Measurements from ENCODE around the gene ZNF428. TPM values are rescaled to one million over a fixed set of nuclear protein-coding genes. Genes with fewer than 3 reads are reported as not detected.

ZNF428 gene
- total and polyA plus RNA-seq, 2 of the 8 experiments (the other 6 are each of a cell fraction or from before 2014, with no cell fraction given), result 7.8 to 16.7 TPM

DNA sequence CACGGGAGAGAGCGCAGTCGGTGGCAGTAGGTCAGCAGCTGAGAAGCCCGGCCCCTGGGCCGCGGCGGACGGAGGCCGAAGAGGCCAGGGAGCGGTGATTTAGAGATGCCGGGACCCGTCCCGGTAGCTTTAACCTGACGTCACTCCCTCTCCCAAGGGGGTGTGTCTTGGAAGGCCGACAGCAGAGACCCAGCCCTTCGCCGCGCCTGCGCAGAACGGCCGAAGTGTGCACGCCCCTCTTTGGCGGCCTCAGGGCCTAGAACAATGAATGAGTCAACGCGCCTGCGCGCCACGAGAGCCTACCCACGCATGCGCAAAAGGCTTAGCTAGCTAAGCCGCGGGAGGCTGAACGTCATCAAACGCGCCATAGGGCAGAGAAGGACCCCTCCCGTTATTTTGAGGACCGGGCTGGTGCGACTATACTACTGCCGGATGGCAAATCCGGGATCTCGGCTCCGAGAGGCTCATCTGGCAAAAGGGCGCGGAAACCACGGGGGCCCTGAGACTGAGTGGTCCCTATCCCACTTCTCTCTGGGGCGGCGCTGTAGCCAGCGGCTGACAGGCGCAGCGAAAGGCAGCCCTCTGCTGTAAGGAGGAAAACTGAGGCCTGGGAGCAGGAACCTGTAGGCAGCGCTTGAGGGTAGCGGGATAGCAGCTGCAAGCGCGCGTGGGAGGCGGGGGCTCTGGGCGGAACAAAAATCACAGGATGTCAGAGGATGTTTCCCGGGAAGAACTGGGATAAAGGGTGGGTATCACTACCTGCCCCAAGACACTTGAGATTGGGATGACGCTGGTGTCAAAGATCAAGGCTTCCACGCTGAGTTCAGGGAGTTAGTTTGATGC is 23.2 kb downstream of the ZNF428 start, which contains the start of the genes IRGQ and ZNF576 (continued):
- no peak for TF ChIP-seq ZNF274 (IDR thresholded peaks at IDR 0.05; ENCODE audit: borderline replicate concordance, extremely low read depth, low read length)
- no peak for TF ChIP-seq GABPA (IDR thresholded peaks at IDR 0.05; ENCODE audit: borderline replicate concordance, insufficient read depth, low read length)
- TF ChIP-seq, protein P1, sequence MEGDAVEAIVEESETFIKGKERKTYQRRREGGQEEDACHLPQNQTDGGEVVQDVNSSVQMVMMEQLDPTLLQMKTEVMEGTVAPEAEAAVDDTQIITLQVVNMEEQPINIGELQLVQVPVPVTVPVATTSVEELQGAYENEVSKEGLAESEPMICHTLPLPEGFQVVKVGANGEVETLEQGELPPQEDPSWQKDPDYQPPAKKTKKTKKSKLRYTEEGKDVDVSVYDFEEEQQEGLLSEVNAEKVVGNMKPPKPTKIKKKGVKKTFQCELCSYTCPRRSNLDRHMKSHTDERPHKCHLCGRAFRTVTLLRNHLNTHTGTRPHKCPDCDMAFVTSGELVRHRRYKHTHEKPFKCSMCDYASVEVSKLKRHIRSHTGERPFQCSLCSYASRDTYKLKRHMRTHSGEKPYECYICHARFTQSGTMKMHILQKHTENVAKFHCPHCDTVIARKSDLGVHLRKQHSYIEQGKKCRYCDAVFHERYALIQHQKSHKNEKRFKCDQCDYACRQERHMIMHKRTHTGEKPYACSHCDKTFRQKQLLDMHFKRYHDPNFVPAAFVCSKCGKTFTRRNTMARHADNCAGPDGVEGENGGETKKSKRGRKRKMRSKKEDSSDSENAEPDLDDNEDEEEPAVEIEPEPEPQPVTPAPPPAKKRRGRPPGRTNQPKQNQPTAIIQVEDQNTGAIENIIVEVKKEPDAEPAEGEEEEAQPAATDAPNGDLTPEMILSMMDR (IDR thresholded peaks at IDR 0.05; ENCODE audit: control extremely low read depth in 1 of 3, insufficient read depth in 1 of 3, low read depth in 1 of 3, low read length in 3 of 3), result peak in 2 of 3 experiments; percentile 3 to 7; a peak in 1 of 4 replicates
- peak; percentile 68; the same call in 1 of the 2 replicates for TF ChIP-seq RBBP5 (IDR thresholded peaks at IDR 0.05; ENCODE audit: borderline replicate concordance, low read depth, low read length)
- no peak for TF ChIP-seq CEBPB (IDR thresholded peaks at IDR 0.05; ENCODE audit: low read depth, low read length)
- no peak for TF ChIP-seq EZH2 (IDR thresholded peaks at IDR 0.05; ENCODE audit: low read depth, low read length, severe bottlenecking)
- no peak for TF ChIP-seq CBX5 (IDR thresholded peaks at IDR 0.05; ENCODE audit: low read depth, low read length)
- TF ChIP-seq HDAC2 (IDR thresholded peaks at IDR 0.05; ENCODE audit: borderline replicate concordance in 1 of 2, low read depth in 2 of 2, low read length in 2 of 2), result no peak; a peak in 1 of 4 replicates
- TF ChIP-seq JUN (IDR thresholded peaks at IDR 0.05; ENCODE audit: low read depth, low read length), result 0 out of 2 replicates have a peak, but pooled peaks have one; percentile 34
